HepG2 (cell line): Measurements from ENCODE around the gene NR2F1-AS1. TPM values are rescaled to one million over a fixed set of nuclear protein-coding genes. Genes with fewer than 3 reads are reported as not detected.

ENCODE experiments used
- ATAC-seq: fragments of 200-7000 bp; cut with Tn5 transposase; 3 replicates; pipeline ENCODE4 v1.9.1; 2020; ENCODE audit warnings: mild to moderate bottlenecking, moderate library complexity
- BruUV-seq: library from RNA; stranded (reverse); fragments of 400-500 nt; replicated peaks from 2 replicates; lab custom pipeline; 2021; lab: Mats Ljungman, UMichigan
- CTCF ChIA-PET: fragments of 300-600 bp; formaldehyde crosslinking; extraction: SDS; loops from one replicate; lab custom pipeline; 2021; ENCODE audit warnings: low total read pairs, inconsistent platforms, low intra/inter-chr PET ratio; lab: Yijun Ruan, JAX
- POLR2A ChIA-PET: fragments of 350-600 bp; sonication (Branson Sonifier 250); formaldehyde crosslinking; loops from one replicate; lab custom pipeline; 2020; ENCODE audit warnings: antibody characterized with exemption, inconsistent platforms; lab: Yijun Ruan, JAX
- DNase-seq: peaks from one replicate; pipeline ENCODE4 v3.0.0-alpha.2; 2015; ENCODE audit warnings: low spot score
- FAIRE-seq: peaks from 3 replicates; lab custom pipeline; 2011; peaks lifted over from hg19 to GRCh38; lab: Jason Lieb, UNC
- H2AFZ ChIP-seq: one replicate; pipeline ENCODE4 v1.6.1; 2011; ENCODE audit warnings: low read length, inconsistent platforms
- H3K27ac ChIP-seq: fragments of 300-600 bp; 3 replicates; pipeline ENCODE4 v1.8.0; 2011; ENCODE audit warnings: mixed run types, mild to moderate bottlenecking, mixed read lengths, low read length, inconsistent platforms; ENCODE audit not compliant: insufficient read depth; ENCODE audit errors: extremely low read length
- H3K27me3 ChIP-seq, 2 experiments: fragments of 200-600 bp in 1 of 2; 2 replicates in 1 of 2; 3 replicates in 1 of 2; pipeline versions ENCODE4 v1.6.0 to v1.8.0; 2011; ENCODE audit warnings: low read length in 2 of 2, mild to moderate bottlenecking in 2 of 2, moderate library complexity in 2 of 2, inconsistent platforms in 1 of 2; ENCODE audit not compliant: insufficient read depth in 2 of 2, control insufficient read depth in 1 of 2
- H3K36me3 ChIP-seq, 2 experiments: fragments of 200-600 bp in 1 of 2; replicated peaks in 1 of 2; 2 replicates in 1 of 2; 3 replicates in 1 of 2; pipeline versions ENCODE4 v1.5.1 to v1.8.0; 2011; ENCODE audit warnings: low read length in 2 of 2, inconsistent platforms in 1 of 2; ENCODE audit not compliant: insufficient read depth in 2 of 2, control insufficient read depth in 1 of 2
- H3K4me1 ChIP-seq: 2 replicates; pipeline ENCODE4 v1.5.1; 2012; ENCODE audit warnings: low read length, inconsistent platforms; ENCODE audit not compliant: insufficient read depth
- H3K4me2 ChIP-seq: 2 replicates; pipeline ENCODE4 v1.6.0; 2011; ENCODE audit warnings: low read depth, low read length, inconsistent platforms
- H3K4me3 ChIP-seq, 3 experiments: fragments of 200-600 bp in 1 of 3; sonication (generic), shearing (Covaris generic) in 1 of 3; replicated peaks in 1 of 3; 2 replicates each; pipeline ENCODE4 v1.5.1; 2011 to 2016; ENCODE audit warnings: low read length in 3 of 3, inconsistent platforms in 2 of 3, low read depth in 2 of 3, mild to moderate bottlenecking in 2 of 3, control low read depth in 1 of 3, mixed read lengths in 1 of 3; ENCODE audit not compliant: insufficient read depth in 1 of 3
- H3K79me2 ChIP-seq: one replicate; pipeline ENCODE4 v1.6.1; 2011; ENCODE audit warnings: low read length, inconsistent platforms; ENCODE audit not compliant: insufficient read depth
- H3K9ac ChIP-seq: 2 replicates; pipeline ENCODE4 v1.6.0; 2011; ENCODE audit warnings: mild to moderate bottlenecking, low read depth, low read length, inconsistent platforms; ENCODE audit not compliant: insufficient read depth
- H3K9me3 ChIP-seq: 2 replicates; pipeline ENCODE4 v1.5.1; 2012; ENCODE audit warnings: mild to moderate bottlenecking, low read length
- H4K20me1 ChIP-seq: 2 replicates; pipeline ENCODE4 v1.6.0; 2011; ENCODE audit warnings: inconsistent platforms, mild to moderate bottlenecking, low read length, moderate library complexity; ENCODE audit not compliant: insufficient read depth
- HES4 ChIP-seq: sonication (generic); formaldehyde crosslinking; IDR thresholded peaks from 2 replicates; pipeline ENCODE4 v1.9.0; 2021; ENCODE audit warnings: mild to moderate bottlenecking, missing genetic modification reagents, borderline replicate concordance
- IRF9 ChIP-seq: sonication (generic); formaldehyde crosslinking; IDR thresholded peaks from 2 replicates; pipeline ENCODE4 v1.8.0; 2022; ENCODE audit warnings: missing genetic modification reagents, mild to moderate bottlenecking, borderline replicate concordance
- MBD4 ChIP-seq: IDR thresholded peaks from 2 replicates; pipeline ENCODE4 v1.6.1; 2012; ENCODE audit warnings: low read length, inconsistent platforms, borderline replicate concordance
- ZNF431 ChIP-seq: sonication (generic); formaldehyde crosslinking; IDR thresholded peaks from 2 replicates; pipeline ENCODE4 v1.9.0; 2022; ENCODE audit warnings: missing genetic modification reagents, low read depth, mild to moderate bottlenecking, borderline replicate concordance
- ZNF460 ChIP-seq: sonication (generic); formaldehyde crosslinking; IDR thresholded peaks from 2 replicates; pipeline ENCODE4 v1.5.1; 2020; ENCODE audit warnings: missing genetic modification reagents, mild to moderate bottlenecking, borderline replicate concordance
- ZNF605 ChIP-seq: sonication (generic); formaldehyde crosslinking; IDR thresholded peaks from 2 replicates; pipeline ENCODE4 v1.8.0; 2022; ENCODE audit warnings: mild to moderate bottlenecking, missing genetic modification reagents
- WGBS: methylation state at CpG from one replicate; pipeline ENCODE4 v1.1.6; 2017; ENCODE audit warnings: low lambda C conversion rate; 5-methylcytosine and 5-hydroxymethylcytosine counted together
- in situ Hi-C: cut with HindIII; loops from 2 replicates; pipeline ENCODE4 v1.10.0; 2017; ENCODE audit warnings: low pct_unique_long_range_greater_than_20kb; ENCODE audit not compliant: extremely low pct_ligation_motif_present
- intact Hi-C: fragments of 100-400 bp; cut with micrococcal nuclease; formaldehyde crosslinking; loops from one replicate; pipeline ENCODE4 v1.10.0; 2022; ENCODE audit not compliant: unreplicated experiment
- polyA plus RNA-seq, 8 experiments: library from polyadenylated mRNA; depleted of rRNA in 3 of 8; stranded (reverse) in 7 of 8; unstranded in 1 of 8; fragments of >200 nt; fragmentation: Illumina TruSeq in 4 of 8; extraction: Trizol in 4 of 8; gene quantifications; 2 replicates each; pipeline versions ENCODE4 v1.2.1 to v1.2.3, GENCODE V29; 2011 to 2016; ENCODE audit warnings: low read depth in 4 of 8, missing spikeins in 1 of 8, mixed read lengths in 1 of 8; ENCODE audit not compliant: insufficient read depth in 1 of 8
- total RNA-seq, 5 experiments: library from RNA; depleted of rRNA; stranded (reverse); fragments of >200 nt; fragmentation: Illumina TruSeq; extraction: Trizol; gene quantifications; 2 replicates each; pipeline ENCODE4 v1.2.3, GENCODE V29; 2016; ENCODE audit warnings: low read depth in 1 of 5

The NR2F1-AS1 gene
- total and polyA plus RNA-seq, 2 of the 13 experiments (the other 11 are each of a cell fraction or from before 2014, with no cell fraction given) = 2.8 TPM

DNA sequence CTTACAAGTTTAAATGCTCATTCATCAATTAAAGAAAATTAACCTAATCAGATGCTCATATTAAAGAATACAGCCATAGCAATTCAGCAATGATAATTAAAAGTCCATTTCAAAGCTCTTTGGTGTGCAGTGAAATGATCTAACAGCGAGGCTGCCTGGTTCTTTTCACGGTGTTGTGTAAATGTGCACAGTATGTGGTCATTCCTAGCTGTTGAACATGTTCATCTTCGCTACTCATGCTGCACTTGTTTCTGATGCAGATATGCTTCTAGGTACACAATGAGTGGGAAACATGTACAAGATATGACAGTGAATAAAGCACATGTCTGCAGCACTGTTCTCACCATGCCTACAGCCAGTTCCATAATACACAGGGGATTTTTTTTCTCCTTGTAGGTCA lies 163.5 kb downstream of the NR2F1-AS1 start (continued):
- no peak for TF ChIP-seq ZNF431 (CRISPR knock-in tag)
- TF ChIP-seq, all 625 proteins: peak for 0

GRCh38 chr5:93415819-93416218 lies 165.2 kb downstream of the NR2F1-AS1 start:
- ATAC-seq = no peak
- Histone ChIP-seq H3K36me3 (no peaks in the 10 kb centered on the region), H3K9me3 (no peaks in the 10 kb centered on the region), H3K9ac (no peak overlapping the region), H2AFZ (no peak overlapping the region), H3K27me3 (no peaks in the 10 kb centered on the region), H3K27ac (no peak overlapping the region), H4K20me1 (no peaks in the 10 kb centered on the region), H3K4me1 (no peaks in the 10 kb centered on the region), H3K4me3 (no peak overlapping the region), H3K4me2 (no peak overlapping the region)
- intact Hi-C loops = no loop called here
- 6% methylated on average over 1 of the region's 1 CpG for WGBS
- no TSS peak for BruUV-seq
- no peak for DNase-seq
- no peak for FAIRE-seq
- ChIA-PET POLR2A (no interaction called here), CTCF (no interaction called here)
- TF ChIP-seq ZNF605 (CRISPR knock-in tag) = no peak
- no peak for TF ChIP-seq MBD4
- TF ChIP-seq, all 625 proteins: peak for 0
- H3K79me2 ChIP-seq = no peaks in the 10 kb centered on the region
- in situ Hi-C loops = no loop called here

- Histone ChIP-seq H4K20me1 (no peaks in the 10 kb centered on the region), H3K9me3 (no peaks in the 10 kb centered on the region), H3K36me3 (no peaks in the 10 kb centered on the region), H3K4me2 (no peak overlapping the region), H3K4me3 (no peak overlapping the region), H3K4me1 (no peaks in the 10 kb centered on the region), H2AFZ (no peak overlapping the region), H3K27me3 (no peaks in the 10 kb centered on the region), H3K27ac (no peak overlapping the region), H3K79me2 (no peaks in the 10 kb centered on the region), H3K9ac (no peak overlapping the region)
- intact Hi-C loops (no loop called here), in situ Hi-C loops (no loop called here)
- POLR2A ChIA-PET = no interaction called here
- CTCF ChIA-PET = no interaction called here
- ATAC-seq = no peak
- DNase-seq = no peak
- BruUV-seq = no TSS peak
- TF ChIP-seq ZNF460 (CRISPR knock-in tag) (no peak), IRF9 (CRISPR knock-in tag) (no peak), HES4 (CRISPR knock-in tag) (no peak)
- 26% methylated on average over 3 of the region's 3 CpGs for WGBS
- no peak for FAIRE-seq
Measured at GRCh38 chr5:93411716-93412115, 169.3 kb downstream of the NR2F1-AS1 start.
